Stimulated activated CD8-positive, alpha-beta memory T cell treated with anti-CD3 and anti-CD28 coated beads, Interleukin-4, amount 100 ng/mL, for 24 hours (primary cell): ENCODE data around the gene PPP1R37.

Experiments used
- DNase-seq: peaks from one replicate; pipeline ENCODE4 v3.0.0-alpha.2; 2020; ENCODE audit warnings: low read depth

The PPP1R37 gene

DNA sequence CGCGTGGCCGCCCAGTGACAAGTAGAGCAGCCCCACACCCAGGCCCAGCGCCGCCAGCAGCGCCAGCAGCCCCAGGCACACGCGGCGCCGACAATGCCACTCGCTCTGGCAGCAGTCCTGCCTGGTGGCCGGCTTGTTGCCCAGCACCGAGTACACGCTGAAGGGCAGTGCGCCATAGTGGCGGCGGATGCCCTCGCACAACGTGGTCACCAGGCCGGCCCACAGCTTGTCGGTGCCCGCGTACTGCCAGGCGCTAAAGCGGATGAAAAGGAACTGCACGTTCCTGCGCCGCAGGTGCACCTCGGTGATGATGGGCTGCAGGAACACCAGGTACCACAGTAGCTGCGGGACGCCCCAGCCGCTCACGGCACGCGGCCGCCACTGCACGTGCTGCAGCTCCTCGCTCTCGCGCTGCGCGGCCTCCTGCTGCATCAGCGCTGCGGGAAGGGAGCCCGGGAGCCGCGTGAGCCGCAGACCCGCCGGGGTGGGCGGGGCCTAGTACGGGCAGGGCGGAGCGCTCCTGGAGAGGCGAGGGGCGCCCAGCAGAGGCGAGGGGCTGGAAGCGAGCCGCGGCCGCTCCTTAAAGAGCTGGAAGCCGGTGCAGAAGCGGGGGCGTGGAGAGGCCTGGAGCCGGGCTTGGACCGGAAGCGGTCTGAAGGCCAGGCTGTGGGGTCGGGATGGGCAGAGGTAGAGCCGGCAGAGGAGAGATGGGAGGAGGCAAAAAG is 60.5 kb downstream of the PPP1R37 start:
- DNase-seq, result no peak

DNA sequence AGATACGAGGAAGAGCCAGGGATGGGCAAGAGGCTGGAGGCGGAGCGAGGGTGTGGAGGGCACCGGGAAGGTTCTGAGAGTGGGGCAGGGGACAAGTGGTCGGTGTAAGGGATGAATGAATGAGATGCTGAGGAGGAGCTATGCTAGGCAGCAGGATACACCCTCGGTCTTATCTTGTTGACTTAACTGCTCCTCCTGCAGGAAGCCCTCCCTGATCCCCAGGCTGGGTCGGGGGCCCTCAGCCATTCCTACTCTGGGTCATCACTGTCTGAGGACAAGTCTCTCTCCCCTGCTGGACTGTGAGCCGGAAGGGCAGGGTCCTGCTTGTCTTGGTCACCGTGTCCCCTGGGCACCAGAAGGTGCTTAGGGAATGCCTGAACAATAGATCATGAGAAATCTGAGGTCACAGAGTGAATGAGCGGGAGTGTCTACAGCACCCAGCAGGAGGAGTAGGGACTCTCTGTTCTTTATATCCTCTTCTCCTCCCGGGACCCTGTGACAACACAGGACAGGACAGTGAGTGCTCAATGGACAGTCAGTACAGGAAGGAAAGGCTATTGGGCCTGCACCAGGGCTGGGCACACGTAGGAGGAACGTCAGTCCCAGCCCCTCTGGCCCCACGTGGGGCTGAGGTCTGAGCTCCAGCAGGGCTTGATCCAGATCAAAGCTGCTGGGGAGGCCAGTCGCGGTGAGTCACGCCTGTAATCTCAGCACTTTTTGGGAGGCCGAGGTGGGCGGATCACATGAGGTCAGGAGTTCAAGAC is 61.3 kb downstream of the PPP1R37 start:
- DNase-seq, result no peak

DNA sequence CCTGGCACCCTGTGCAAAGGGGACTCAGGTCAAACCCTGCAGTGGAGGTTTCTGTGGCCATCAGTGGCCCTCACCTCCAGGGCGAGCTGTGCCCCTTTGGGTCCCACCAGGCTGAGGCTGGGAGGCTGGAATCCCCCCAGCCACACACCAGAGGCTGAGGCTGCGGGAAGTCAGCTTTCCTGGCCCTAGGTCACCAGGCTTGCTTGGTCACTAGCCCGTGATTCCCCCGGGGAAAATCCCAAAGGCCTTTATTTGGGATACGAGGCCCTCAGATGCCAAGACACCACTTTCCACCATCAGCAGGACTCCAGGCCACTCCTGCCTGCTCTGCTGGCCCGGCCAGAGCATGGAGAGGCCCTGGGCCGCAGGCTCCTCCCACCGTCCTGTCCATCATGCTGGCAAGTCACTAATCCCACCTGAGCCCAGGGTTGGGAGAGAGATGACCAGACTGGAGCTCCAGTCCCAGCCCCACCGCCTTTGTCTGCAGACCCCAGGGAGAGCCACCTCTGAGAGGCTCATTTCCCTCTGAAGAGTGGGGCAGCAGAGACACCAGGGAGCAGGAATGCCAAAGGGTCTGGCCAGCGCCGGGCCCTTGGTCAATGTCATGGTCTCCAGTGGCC is 63.1 kb downstream of the PPP1R37 start:
- no peak for DNase-seq

DNA sequence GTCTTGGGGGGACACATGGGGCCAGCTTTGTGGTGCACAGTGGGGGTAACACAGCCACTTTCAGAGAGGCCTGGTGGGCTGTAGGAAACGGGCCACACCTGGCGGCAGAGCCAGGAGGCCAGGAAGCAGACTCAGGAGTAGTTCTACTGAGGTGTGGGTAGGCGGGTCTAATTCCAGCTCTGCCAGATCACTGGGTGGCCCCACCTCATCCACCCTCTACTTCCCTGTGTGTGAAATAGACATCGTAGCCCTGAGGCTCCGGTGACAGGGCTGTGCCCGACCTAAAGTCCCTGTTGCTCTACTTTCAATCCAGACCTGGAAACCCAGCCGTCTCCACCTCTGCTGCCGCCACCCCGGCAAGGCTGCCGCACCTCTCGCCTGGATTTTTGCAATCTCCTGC is 63.8 kb downstream of the PPP1R37 start:
- no peak for DNase-seq

DNA sequence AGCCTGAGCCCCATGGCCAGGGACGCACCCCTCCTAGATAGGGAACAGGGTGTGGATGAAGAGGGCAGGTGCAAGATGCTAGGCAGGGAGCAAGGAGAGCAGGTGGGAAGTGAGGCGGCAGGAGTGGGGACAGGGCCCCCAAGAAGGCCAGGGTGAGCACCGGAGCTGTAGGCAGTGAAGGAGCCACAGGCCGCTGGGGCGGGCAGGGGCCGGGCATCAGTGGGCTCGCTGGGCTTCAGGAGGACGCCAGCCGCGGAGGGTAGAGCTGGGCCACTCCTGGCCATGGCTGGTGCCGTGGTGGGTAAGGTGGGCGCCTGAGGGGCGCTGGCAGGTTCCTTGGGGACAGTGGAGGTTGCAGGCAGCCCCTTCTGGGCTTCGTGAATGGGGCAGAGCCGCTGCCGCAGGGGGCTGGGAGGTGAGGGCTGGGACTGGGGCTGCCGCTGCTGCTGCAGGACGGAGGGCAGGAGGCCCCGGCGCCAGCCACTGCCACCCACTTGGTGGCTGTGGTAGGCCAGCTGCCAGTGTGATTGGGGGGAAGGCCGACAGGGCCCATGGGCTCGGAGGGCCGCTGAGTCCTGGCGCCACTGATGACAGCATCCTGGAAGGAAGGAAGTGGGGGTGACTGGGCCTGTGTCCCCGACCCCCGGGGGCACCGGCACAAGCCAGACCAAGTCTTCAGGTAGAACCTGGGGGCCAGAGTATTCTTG is 65.7 kb downstream of the PPP1R37 start:
- no peak for DNase-seq

DNA sequence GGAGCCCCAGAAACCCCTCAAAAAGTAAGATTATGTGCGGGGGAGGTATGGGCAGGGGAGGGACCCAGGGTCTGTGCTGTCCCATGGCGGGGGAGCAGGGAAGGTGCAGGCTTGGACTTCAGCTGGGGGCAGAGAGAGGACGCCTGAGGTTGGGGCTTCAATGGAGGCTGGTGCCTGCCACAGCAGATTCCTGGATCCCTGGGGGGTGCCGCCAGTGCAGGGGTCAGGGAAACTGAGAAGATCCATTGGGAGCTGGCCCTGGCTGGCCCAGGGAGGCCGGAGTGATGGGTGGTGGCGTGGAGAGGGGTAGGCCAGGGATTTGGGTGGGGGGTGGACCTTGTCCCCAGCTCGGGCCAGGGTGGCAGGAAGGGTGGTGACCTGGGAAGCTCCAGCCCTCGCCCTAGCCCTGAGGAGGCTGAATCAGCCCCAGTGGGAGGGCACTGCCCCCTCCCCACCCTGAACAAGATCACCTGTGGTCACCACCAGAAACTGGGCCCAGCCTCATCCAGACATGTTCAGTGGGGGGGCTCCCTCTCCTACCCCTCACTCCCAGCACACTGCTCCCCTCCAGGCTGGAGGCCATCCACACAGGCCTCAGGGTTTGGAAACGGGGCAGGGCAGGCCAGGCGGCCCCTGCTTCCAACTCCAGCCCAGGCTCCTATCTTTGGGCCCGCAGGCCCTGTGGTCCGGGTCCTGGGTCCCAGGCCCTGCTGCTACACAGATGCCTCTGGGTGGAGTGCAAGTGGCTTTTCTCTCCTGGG is 66.4 kb downstream of the PPP1R37 start:
- DNase-seq, result no peak

DNA sequence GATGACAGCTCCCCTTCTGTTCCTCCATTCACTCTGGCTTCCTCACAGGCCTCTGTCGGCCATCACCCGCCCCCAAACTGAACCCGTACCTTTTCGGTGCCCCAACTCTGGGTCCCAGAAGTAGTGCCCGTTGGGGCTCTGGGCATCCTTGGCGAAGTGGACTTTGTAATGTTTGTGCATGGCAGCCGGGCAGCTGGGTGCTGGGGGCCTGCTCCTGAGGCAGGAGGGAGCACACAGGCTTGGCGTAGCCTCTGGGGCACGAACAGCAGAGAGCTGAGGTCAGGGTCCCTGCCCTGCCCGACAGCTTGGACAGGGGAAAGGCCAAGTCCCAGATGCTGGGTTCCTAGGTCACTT is 67.0 kb downstream of the PPP1R37 start:
- DNase-seq, result no peak

DNA sequence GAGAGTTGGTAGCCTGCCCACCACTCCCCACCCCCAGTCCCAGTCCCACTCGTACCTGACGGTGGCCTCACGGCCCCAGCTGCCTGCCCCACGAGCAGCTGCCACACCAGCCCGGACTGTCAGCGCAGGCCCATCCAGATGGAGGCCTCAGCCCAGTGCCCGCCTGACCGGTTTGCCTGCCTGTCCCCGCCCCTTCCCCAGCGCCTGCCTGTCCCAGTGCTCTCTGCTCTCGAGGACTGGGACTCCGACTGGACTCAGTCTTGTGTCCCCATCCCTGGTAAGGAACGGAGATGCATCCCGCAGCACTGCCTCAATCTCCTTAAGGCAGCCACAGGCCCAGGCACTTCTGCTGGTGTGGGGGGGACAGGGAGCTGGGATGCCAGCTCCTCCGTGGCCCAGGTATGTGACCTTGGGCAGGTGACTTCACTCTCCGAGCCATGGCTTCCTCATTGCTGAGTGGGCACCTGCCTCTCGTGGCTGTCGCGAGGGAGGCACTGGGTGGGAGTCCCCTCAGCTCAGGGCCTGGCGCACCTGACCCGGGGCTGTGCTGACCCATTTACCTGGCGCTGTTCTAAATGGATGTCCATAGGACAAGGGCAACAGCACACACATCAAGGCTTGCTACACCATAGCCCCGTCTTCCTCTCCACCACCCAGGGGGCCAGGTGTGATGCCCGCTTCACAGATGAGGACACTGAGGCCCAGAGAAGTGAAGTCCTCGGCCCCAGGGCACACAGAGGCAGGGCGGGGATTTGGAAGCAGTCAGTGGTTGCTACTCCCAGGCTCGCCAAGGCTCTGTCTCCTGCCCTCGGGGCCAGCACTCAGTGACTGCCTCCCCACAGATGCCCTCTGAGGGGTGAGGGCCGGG is 68.1 kb downstream of the PPP1R37 start, which contains the start of gene NKPD1:
Gene NKPD1, minus strand, starts transcription at position 113 of the 868 bp plus-strand sequence. CDS start 832 bp downstream, outside the sequence.
- no peak for DNase-seq

DNA sequence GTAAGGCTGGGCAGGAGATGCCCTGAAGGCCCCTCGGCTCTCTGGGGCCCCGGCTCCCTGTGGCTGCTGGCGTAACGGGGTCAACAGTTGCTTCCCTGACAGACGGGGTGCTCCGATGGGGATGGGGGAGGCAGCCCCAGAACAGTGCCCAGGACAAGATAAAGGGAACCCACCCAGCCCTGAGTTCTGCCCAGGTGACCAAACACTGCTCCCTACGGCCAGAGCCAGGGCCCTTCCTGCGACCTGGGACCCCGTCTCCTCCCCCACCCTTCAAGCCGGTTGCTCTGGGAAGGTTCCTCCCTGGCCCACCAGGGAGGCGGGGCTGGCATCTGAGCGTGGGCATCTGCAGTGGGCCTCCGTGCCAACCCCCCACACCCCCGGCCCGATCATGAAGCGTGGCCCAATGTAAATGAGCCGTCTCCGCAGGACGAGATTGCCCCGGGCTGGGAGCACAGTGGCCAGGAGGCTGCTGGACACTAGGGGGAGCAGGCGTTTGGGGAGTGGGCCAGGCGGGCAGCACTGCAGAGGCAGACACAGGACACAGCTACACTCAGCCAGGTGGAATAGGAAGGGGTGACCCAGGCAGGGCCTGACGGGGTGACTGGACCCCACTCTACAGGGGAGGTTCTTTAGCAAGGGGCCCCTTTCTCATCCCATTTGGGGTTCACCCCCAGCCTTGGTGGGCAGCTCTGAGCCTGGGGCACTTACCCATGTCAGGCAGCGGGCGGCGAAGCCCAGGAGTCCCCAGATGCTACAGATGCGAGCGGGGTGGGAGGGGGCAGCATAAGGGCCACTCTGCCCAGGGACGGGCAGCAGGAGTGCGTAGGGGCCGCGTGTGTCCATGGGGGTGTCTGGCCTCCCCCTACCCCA is 69.0 kb downstream of the PPP1R37 start:
- DNase-seq, result no peak

DNA sequence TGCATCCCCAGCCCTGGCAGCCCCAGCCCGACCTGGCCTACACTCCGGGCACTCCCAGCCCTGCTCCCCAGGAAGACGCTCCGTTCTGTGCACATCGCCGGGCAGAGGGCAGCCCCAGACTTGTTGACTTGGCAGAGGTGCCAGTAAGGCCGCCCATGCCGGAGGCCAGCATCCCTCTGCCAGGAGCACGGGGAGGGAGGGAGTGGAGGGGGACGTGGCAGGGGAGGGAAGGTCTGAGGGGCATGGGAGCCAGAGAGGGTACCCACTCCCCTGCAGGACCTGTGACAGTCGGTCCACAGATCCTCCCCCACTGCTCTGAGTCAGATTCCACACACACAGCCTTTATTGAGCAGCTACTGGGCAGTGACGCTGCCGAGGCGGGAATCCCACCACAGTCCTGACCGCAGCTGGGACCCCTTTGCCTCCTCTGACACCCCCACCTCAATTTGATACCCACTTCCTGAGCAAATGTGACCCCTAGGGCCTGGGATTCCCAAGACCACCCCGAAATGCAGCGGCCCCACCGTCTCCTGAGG is 69.7 kb downstream of the PPP1R37 start:
- no peak for DNase-seq

DNA sequence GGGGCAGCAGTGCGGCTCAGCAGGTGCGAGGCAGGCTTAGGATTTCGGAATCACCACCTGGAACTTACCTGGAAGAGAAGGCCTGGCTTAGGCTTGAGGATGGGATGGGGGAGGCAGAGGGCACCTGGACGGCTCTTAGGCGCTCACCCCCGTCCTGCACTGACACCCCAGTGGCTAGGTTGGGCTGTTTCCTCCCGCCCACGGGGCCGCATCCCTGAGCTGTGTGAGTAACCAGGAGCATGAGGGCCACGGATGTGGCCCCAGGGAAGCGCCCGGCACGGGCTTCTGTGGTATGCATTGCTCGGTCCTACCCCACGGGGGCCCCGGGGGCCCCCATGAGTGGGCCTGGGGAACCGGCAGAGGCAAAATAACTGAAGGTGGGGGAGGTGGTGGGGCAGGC is 70.2 kb downstream of the PPP1R37 start:
- no peak for DNase-seq

DNA sequence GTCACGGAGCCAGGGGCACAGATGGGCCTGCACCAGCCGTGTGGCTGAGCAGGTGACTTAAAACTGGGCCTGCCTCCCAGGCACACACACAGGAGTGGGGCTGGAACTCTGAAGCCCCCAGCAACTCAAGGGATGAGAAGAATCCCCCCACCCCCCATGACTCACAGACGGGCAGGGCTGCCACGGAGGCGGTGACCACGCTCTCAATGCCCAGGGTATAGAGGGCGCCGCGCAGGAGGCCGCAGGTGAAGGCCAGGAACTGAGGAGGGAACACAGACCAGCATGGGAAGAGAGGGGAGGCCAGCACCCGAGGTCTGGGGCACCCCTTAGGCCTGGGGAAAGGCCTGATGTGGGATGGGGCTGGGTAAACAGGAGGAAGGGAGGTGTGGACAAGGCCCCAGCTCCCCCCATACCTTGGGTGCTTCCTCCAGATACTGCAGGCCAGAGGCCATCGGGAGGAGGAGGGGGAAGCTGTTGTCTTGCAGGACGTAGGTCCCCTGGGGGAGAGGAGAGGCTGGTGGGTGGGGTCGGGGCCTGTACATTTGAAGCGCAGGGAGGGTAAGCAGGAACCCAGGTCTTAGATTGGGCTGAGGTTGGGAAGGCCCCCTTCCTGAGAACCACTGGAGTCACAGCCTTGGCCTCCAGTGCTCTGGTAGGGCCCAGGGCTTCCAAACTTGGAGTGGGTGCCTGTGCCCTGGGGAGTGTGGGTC is 70.9 kb downstream of the PPP1R37 start:
- no peak for DNase-seq

DNA sequence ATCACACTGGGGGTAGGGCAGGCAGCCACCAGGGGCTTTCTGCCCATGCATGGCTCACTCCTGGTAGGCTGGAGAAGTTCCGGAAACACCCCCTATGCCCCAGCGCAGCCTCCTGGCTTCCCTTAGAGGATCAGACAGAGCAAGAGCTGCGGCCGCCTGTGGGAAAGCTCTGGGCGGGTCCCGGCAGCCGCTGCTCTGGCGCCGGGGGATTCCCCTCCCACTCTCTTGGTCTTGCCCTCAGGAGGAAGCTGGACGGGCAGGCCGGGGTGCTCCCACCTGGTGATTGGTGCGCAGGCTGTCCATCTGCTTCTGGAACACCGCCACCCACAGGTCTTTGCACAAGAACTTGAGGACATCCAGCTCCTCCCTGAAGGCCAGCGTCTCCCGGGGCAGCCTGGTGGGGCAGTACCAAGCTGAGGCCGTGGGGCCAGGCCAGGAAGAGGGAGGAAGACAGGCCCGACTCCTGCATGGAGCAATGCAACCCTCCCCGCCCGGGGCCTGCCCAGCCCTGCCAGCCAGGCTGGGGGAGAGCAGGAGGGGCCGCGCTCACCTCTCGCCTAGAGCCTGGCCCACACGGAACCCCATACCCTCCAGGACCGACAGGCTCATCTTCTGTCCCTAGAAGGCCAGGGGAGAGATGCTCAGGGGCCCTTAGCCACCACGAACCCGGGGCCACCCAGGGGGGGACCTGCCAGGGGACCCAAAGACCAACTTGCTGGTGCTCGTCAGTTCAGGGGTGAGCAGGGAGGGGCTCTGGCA is 71.8 kb downstream of the PPP1R37 start:
- peak; percentile 42 for DNase-seq

DNA sequence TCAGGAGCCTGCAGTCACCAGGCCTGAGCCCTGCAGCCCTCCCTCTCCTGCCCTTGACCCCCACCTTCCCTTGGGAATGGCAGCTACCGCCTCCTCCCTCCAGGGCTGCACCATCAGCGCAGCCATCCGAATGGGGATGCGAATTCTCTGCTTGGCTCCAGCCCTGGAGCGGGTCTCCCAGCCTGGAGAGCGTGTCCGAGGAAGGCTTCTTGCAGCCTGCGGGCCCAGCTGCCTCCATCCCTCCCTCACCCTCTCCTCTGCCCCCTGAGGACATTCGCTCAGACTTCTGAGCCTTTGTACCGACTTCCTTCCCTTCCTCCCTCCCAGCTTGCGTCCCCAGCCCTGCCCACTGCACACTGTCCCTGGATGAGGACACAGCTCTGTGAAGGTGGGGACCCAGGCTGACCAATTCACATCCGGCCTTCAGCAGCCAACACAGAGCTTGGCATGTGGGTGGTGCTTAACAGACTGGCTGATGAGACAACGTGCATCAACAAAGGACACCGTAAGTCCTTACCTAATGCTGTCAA is 73.8 kb downstream of the PPP1R37 start:
- DNase-seq, result no peak

DNA sequence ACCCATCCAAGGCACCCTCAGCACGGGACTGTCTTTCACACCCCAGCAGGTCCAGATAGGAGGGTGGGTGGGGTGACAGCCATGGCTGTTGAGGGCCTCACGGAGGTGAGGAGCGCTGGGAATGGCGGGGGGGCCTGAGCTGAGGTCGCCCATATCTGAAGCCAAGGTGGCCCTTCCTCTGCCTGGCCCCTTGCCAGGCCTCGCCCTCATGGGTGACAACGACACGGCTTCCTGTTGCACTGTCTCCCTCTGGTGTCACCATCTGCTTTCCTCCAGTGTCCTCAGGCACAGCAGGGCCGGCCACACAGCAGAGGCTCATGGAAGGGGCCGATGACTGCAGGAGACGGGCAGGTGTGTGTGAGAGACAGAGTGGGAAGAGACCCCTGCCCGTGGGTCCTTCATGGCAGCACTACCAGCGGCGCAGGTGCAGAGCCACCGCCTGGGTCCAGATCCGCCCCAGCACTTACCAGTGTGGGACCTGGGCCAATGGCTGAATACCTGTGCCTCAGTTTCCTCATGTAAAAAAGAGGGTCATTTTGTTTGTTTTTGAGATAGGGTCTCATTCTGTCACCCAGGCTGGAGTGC is 75.9 kb downstream of the PPP1R37 start:
- no peak for DNase-seq

DNA sequence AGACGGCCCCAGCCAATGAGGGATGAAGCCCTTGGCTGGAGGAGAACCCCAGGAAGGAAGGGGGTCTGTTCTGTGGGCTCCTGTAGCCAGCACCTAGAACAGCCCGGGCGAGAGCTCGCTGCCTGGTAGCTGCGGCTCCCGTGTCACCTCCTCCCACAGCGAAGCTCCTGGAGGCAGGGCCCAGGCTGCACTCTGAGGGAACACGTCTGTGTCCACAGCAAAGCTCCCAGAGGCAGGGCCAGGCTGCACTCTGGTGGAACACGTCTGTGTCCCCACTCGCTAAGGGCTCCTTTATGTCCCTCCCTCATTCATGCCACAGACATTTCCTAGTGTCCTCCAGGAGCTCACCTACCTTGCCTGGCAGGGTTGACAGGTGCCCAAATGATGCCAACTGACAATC is 76.6 kb downstream of the PPP1R37 start:
- DNase-seq, result no peak
